GM12878 (cell line): ENCODE data around the gene GZF1.

Experiments used
- CBFB ChIP-seq: IDR thresholded peaks from 2 replicates; pipeline ENCODE4 v1.6.1; 2016; ENCODE audit warnings: antibody characterized with exemption, low read depth
- CBX5 ChIP-seq: sonication (generic); IDR thresholded peaks from 2 replicates; pipeline ENCODE4 v1.6.1; 2016; ENCODE audit warnings: low read depth, moderate library complexity, mild to moderate bottlenecking, inconsistent platforms
- CTCF ChIP-seq, 3 experiments: IDR thresholded peaks in 2 of 3; conservative IDR thresholded peaks in 1 of 3; 2 replicates each; pipeline ENCODE4 v1.5.1; 2011; ENCODE audit warnings: low read depth in 3 of 3, low read length in 3 of 3, mild to moderate bottlenecking in 3 of 3, control low read depth in 2 of 3, moderate library complexity in 2 of 3, inconsistent platforms in 1 of 3, mixed read lengths in 1 of 3; ENCODE audit not compliant: control insufficient read depth in 2 of 3, insufficient read depth in 1 of 3; ENCODE audit errors: extremely low read depth in 1 of 3
- E2F8 ChIP-seq: fragments of 450-650 bp; IDR thresholded peaks from 2 replicates; pipeline ENCODE4 v1.6.1; 2018; ENCODE audit warnings: mild to moderate bottlenecking, low read depth, moderate library complexity; ENCODE audit not compliant: partially characterized antibody
- EZH2 ChIP-seq: IDR thresholded peaks from 2 replicates; pipeline ENCODE4 v1.6.1; 2012; ENCODE audit warnings: low read depth, mild to moderate bottlenecking, control low read depth, inconsistent platforms, low read length, borderline replicate concordance; ENCODE audit not compliant: control insufficient read depth
- JUNB ChIP-seq: IDR thresholded peaks from 2 replicates; pipeline ENCODE4 v1.6.1; 2016; ENCODE audit warnings: antibody characterized with exemption, mild to moderate bottlenecking
- SMC3 ChIP-seq: IDR thresholded peaks from 2 replicates; pipeline ENCODE4 v1.6.1; 2011; ENCODE audit warnings: low read length, improper control_type of control experiment, borderline replicate concordance
- SUZ12 ChIP-seq: fragments of 200-600 bp; sonication (generic); IDR thresholded peaks from one replicate; pipeline ENCODE4 v1.6.1; 2018; ENCODE audit warnings: antibody characterized with exemption, mild to moderate bottlenecking; ENCODE audit not compliant: unreplicated experiment
- TBL1XR1 ChIP-seq: IDR thresholded peaks from 2 replicates; pipeline ENCODE4 v1.6.1; 2012; ENCODE audit warnings: low read depth, low read length, improper control_type of control experiment
- YY1 ChIP-seq: IDR thresholded peaks from 2 replicates; pipeline ENCODE4 v1.6.1; 2011; ENCODE audit warnings: low read depth, mild to moderate bottlenecking, low read length
- ZBED1 ChIP-seq: IDR thresholded peaks from 2 replicates; pipeline ENCODE4 v1.6.1; 2016; ENCODE audit warnings: borderline replicate concordance
- ZNF24 ChIP-seq: fragments of 450-650 bp; IDR thresholded peaks from 2 replicates; pipeline ENCODE4 v1.6.1; 2017; ENCODE audit warnings: antibody characterized with exemption, mild to moderate bottlenecking

- TF ChIP-seq ZBED1 (no peak), JUNB (no peak), CTCF (IDR thresholded peaks at IDR 0.05 in 2 of 3, conservative IDR thresholded peaks at IDR 0.05 in 1 of 3; ENCODE audit: control insufficient read depth in 2 of 3, extremely low read depth in 1 of 3, insufficient read depth in 1 of 3, low read depth in 3 of 3, low read length in 3 of 3) (no peak), ZNF24 (no peak), TBL1XR1 (no peak), EZH2 (no peak), SUZ12 (no peak), CBX5 (no peak), E2F8 (no peak), CBFB (no peak), YY1 (no peak), SMC3 (no peak)
These were observed 5.8 kb downstream of the GZF1 start for GRCh38 chr20:23367770-23368169.
